ENCODE data around the gene FRK.

The FRK gene

GRCh38 chr6:116072368-116072767 lies 11.7 kb upstream of the FRK start (continued):
- TF ChIP-seq ZNF148 (tag by site-specific recombination; IDR thresholded peaks at IDR 0.05; ENCODE audit: borderline replicate concordance) (0 out of 2 replicates have a peak, but pooled peaks have one; percentile 55), ATF2 (tag by site-specific recombination; IDR thresholded peaks at IDR 0.05; ENCODE audit: low read depth) (peak; percentile 68), ZNF398 (tag by site-specific recombination; IDR thresholded peaks at IDR 0.05) (peak; percentile 78), TRIM28 (IDR thresholded peaks at IDR 0.05; ENCODE audit: borderline replicate concordance, low read length) (peak; percentile 38; the same call in 1 of the 2 replicates), ZSCAN4 (tag by site-specific recombination; IDR thresholded peaks at IDR 0.05) (peak; percentile 92), YY2 (tag by site-specific recombination; IDR thresholded peaks at IDR 0.05) (peak; percentile 73), ZNF169 (tag by site-specific recombination; IDR thresholded peaks at IDR 0.05) (peak; percentile 82; the same call in 1 of the 2 replicates), ZNF518A (tag by site-specific recombination; conservative IDR thresholded peaks at IDR 0.05; ENCODE audit: low read depth) (0 out of 2 replicates have a peak, but pooled peaks have one; percentile 40)

- Histone ChIP-seq H3K9me3 (ENCODE audit: control insufficient read depth, insufficient read depth, low read depth, low read length) (no peaks in the 10 kb centered on the region), H3K27ac (ENCODE audit: extremely low read depth, low read depth, low read length) (no peak overlapping the region), H3K36me3 (ENCODE audit: control insufficient read depth in 2 of 2, insufficient read depth in 1 of 2, low read length in 2 of 2) (no peaks in the 10 kb centered on the region), H3K4me3 (ENCODE audit: low read depth, low read length) (no peak overlapping the region), H3K4me1 (ENCODE audit: control insufficient read depth, insufficient read depth, low read length) (peaks cover 7% of the 10 kb centered on the region; the same call in 1 of the 2 replicates)
- POLR2A ChIA-PET, result no interaction called here
- TF ChIP-seq TRIM28 (IDR thresholded peaks at IDR 0.05; ENCODE audit: borderline replicate concordance, low read length), result 0 out of 2 replicates have a peak, but pooled peaks have one; percentile 23
- TF ChIP-seq ZFP3 (tag by site-specific recombination; IDR thresholded peaks at IDR 0.05; ENCODE audit: low read depth), result no peak
- TF ChIP-seq ZNF785 (tag by site-specific recombination; IDR thresholded peaks at IDR 0.05), result no peak
- TF ChIP-seq SP7 (tag by site-specific recombination; IDR thresholded peaks at IDR 0.05), result peak; percentile 54; the same call in 1 of the 2 replicates
- TF ChIP-seq ZNF394 (tag by site-specific recombination; IDR thresholded peaks at IDR 0.05; ENCODE audit: borderline replicate concordance), result no peak
- TF ChIP-seq ZBTB17 (tag by site-specific recombination; IDR thresholded peaks at IDR 0.05), result no peak
- CTCF ChIA-PET, result interaction anchor here (0.5 to 1.8 kb wide), 8 partner anchors 10 to 1158 kb away, joined by 3 to 8 read pairs (median 3); partner anchors contain the start of gene FRK
Measured at GRCh38 chr6:116070616-116071389, 10.1 kb upstream of the FRK start.

Data from HEK293 (cell line).